22Rv1 (cell line): ENCODE measurements around the gene USP32.

Experiments used
- ZFX ChIP-seq: fragments of 450-650 bp; IDR thresholded peaks from 2 replicates; pipeline ENCODE4 v1.6.1; 2017; ENCODE audit warnings: antibody characterized with exemption, borderline replicate concordance
- TF ChIP-seq, protein P1 (sequence below): fragments of 450-650 bp; IDR thresholded peaks from 2 replicates; pipeline ENCODE4 v1.5.1; 2017; ENCODE audit warnings: mild to moderate bottlenecking

DNA sequence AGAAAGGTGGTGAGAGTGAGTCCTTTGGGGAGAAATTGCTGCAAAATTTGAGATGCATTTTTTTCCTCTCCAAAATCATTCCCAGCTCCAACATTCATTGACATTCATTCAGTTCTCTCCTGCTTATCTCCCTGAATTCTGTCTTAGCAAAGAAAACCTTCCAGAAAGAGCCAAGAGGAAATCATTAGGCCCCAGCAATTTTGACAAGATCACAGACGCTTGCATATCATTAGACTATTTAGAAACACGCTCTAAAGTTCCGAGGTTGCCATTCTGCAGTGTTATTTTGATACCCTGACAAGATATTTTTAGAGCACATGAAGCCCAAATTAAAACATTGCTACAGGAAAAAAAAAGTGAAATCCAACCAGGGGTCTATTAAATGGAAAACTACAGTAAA lies 20.8 kb upstream of the USP32 start:
- TF ChIP-seq, protein P1, sequence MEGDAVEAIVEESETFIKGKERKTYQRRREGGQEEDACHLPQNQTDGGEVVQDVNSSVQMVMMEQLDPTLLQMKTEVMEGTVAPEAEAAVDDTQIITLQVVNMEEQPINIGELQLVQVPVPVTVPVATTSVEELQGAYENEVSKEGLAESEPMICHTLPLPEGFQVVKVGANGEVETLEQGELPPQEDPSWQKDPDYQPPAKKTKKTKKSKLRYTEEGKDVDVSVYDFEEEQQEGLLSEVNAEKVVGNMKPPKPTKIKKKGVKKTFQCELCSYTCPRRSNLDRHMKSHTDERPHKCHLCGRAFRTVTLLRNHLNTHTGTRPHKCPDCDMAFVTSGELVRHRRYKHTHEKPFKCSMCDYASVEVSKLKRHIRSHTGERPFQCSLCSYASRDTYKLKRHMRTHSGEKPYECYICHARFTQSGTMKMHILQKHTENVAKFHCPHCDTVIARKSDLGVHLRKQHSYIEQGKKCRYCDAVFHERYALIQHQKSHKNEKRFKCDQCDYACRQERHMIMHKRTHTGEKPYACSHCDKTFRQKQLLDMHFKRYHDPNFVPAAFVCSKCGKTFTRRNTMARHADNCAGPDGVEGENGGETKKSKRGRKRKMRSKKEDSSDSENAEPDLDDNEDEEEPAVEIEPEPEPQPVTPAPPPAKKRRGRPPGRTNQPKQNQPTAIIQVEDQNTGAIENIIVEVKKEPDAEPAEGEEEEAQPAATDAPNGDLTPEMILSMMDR, result no peak
- TF ChIP-seq ZFX, result no peak
